HG03066 (cell line): ENCODE results near the gene METRN.
"Not testable (repeated sequence)": the region's sequence is repeated elsewhere in the genome, so short reads cannot be mapped to it uniquely, and the experiment has no call there.

ENCODE experiments used
- ATAC-seq: cut with Tn5 transposase; IDR thresholded peaks from one replicate; pipeline ENCODE4 v1.9.1; 2021; ENCODE audit warnings: low read depth; ENCODE audit not compliant: unreplicated experiment

Gene METRN

GRCh38 chr16:689175-689897 is 25.6 kb upstream of the METRN start:
- ATAC-seq = no peak

GRCh38 chr16:691242-691641 is 23.7 kb upstream of the METRN start:
- not testable (repeated sequence) for ATAC-seq

GRCh38 chr16:692356-693108 is 22.4 kb upstream of the METRN start:
- no peak for ATAC-seq

- ATAC-seq = no peak
These were observed 21.6 kb upstream of the METRN start for GRCh38 chr16:693364-693763.

DNA sequence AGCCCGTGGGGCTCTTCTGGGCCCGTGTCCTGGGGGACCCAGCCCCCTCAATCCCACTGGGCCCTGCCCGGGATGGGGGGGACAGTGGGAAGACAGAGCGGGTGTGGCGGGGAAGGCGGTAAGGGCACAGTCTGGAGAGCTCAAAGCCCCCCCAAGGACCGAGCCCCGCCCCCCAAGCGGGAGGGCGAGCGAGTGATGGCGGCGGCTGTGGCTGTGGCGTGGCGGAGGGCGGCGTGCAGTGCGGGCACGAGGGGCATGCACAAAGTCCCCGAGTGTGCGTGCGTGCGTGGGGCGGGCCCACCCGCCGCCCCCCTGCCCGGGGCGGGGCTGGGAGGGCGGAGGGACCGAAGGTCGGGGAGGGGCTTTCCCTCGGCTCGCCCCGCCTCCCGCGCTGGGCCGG is 21.2 kb upstream of the METRN start:
- ATAC-seq = no peak

GRCh38 chr16:694187-694862 is 20.6 kb upstream of the METRN start:
- no peak for ATAC-seq

DNA sequence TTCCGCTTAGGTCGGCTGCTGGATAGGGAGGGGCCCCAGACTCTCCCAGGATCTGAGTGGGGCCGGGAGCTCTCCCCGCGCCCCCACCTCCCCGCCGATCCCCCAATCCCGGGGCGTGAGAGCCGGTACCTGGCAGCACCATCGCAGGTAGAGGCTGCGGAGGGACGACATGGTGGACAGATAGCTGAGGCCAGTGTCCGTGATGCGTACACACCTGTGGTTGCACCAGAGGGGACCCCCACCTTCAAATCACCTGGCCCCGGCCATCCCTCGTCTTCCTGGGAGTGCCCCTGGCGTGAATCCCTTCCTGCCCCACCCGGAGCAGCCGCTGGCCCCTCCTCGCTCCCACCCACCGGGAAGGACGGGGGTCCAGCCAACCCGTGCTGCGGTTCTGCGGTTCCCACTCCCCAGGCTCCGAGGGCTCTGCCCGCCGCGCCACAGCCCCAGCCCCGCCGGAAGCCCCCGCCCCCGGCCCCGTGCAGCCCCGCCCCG is 20.0 kb upstream of the METRN start:
- no peak for ATAC-seq

- no peak for ATAC-seq
These were observed 19.4 kb upstream of the METRN start for GRCh38 chr16:695355-696089.

- no peak for ATAC-seq
These were observed 15.8 kb upstream of the METRN start for GRCh38 chr16:698911-699671.

- no peak for ATAC-seq
These were observed 14.0 kb upstream of the METRN start for GRCh38 chr16:700684-701584.

GRCh38 chr16:702341-702740 is 12.6 kb upstream of the METRN start:
- no peak for ATAC-seq

DNA sequence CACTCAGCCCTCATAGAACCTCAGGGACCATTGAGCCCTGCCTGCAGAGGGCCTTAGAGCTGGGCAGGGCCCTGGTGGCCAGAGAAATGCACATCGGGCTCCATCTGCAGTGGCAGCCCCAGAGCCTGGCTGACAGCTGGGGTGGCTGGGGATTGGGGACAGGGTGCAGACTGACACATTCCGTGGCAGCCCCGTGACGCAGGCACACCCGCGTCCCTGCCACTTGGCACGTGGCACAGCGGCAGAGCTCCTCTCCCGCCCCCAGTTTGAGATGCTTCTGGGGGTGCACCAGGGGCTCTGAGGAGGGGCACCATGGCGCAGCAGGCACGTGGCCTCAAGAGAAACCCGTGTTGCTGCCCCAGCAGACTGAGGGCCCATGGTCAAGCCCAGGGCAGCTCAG is 11.5 kb upstream of the METRN start:
- ATAC-seq = no peak

DNA sequence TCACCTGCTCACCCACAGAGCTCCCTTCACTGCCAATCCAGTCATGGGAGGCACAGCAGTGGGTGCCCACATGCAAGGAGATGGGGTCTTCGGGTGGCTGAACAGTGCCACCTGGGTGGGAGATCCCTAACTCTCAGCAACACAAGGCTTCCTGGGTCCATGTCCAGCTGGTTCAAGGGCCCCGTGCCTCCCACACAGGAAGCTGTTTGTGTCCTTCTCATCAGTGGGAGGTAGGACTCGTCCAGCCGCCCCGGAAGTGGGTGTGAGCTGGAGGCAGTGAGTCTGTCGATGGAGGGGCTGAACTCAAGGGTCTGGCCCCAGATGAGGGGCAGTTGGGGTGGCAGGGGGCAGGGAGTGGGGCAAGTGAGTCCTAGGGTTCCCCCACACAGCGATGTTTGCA is 10.9 kb upstream of the METRN start:
- no peak for ATAC-seq

- no peak for ATAC-seq
These were observed 10.2 kb upstream of the METRN start for GRCh38 chr16:704552-705380.

GRCh38 chr16:705431-706188 is 9.3 kb upstream of the METRN start, which contains the start of gene FBXL16:
Gene FBXL16, minus strand, starts transcription at chr16:705801. Its CDS starts 8,396 bp downstream, at chr16:697405.
- no peak for ATAC-seq

DNA sequence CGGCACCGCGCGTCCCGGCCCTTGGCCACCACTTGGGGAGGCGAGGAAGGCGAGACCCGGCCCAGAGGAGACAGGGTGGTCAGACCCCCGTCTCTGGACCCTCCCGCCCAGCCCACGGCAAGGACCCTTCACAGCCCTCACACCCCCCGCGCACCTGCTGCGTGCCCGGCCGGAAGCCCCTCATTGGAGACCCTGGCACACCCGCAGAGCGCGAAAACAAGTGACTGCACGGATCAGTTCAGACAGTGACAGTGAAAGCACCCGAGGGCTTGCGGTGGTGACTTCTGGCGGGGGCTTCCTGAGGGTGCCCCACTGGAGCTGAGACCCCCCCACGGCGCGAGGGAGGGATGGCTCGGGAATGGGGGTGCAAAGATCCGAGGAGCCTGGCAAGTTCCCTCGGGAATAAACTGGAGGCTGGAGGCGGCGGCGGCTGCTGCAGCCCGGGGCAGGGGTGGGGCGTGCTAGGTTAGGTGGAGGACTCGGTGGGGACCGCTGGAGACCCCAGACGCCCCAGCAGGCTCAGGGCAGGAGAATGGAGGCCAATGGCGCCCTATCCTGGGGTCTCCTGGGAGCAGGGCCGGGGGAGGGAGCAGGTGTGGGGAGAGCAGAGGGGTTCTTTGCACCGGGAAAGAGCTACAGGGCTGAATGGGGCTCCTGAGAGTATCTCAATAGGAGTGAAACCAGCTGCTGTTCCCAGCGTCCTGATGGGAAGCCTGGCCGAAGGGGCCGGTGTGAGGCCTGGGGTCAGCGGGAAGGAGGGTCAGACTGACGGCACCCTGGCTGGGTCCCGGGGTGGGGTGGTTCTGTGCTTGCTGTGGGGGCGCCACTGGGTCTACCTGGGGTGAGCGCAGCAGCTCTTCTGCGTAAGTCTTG is 8.5 kb upstream of the METRN start:
- ATAC-seq = no peak
